Kasumi-1 (cell line): ENCODE data around the gene ERFL.
A peak's percentile ranks its signal among the peaks of the same experiment; 100 is the strongest.

Experiments used
- DNase-seq, 2 experiments: peaks; one replicate each; lab custom pipeline; 2025; lab: John Stamatoyannopoulos, UW

The ERFL gene

GRCh38 chr19:41859618-41860418, 68.4 kb downstream of the ERFL start, which contains the start of gene RPS19:
RPS19 (plus strand) TSS chr19:41860255; CDS start chr19:41860775, 520 bp downstream.
- peak; percentile 98 to 99 for DNase-seq

- no peak for DNase-seq
Measured at GRCh38 chr19:41859213-41859617, 69.0 kb downstream of the ERFL start.
